HG02970 (cell line): ENCODE data around the gene MTF2.
"Not testable (repeated sequence)": the region's sequence is repeated elsewhere in the genome, so short reads cannot be mapped to it uniquely, and the experiment has no call there.

Source experiments
- ATAC-seq: cut with Tn5 transposase; IDR thresholded peaks from one replicate; pipeline ENCODE4 v1.9.1; 2021; ENCODE audit warnings: mild to moderate bottlenecking, moderate library complexity, moderate number of reproducible peaks; ENCODE audit not compliant: unreplicated experiment, low FRiP score

MTF2 gene

DNA sequence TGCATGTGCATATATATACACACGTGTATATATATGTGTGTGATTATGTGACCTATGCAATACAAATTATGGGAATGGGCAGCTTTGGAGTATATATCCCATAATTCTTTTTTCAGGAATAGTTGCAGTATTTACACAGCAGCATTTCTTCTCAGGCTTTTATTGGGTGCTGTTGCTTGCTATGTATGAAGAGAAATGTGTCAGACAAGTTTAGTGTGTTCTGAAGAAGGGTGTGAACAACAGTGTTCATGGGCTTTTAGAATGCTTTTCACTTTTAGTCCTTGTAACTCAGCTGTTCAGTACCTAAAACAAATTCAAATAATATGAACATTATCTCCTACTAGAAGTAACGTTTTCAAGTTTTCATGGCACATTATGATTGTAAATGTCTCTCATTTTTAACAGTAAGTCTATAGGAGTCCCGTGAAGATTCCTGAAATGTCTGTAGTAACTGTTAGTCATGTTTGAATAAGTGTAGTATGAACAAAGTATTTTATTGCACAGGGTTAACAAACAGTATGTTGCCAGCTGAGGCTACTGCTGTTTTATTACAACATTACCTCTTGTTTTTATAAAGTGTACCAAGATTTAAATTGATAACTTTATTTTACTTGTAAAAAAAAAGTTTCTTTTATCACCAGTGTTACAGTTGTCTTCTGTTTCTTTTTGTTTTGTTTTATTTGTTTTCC, 58.7 kb downstream of the MTF2 start:
- ATAC-seq: no peak

DNA sequence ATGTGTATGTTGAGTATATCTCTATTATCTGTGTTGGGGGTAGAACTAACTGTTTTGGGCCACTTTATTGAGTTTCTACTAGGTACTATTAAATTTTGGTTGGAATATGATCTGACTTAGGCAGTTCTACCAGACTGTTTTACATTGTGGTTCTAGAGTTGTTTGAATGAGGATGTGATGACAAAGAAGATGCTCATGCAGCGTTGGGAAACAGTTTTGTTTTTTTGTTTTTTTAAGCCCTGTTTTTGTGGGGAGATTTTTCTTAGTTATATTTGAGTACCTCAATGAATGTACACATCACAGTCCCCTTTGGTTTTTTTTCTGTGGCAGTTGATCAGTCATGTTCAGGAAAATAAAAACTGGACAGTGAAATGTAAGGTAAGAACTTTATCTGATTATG, 61.0 kb downstream of the MTF2 start:
- ATAC-seq: no peak

DNA sequence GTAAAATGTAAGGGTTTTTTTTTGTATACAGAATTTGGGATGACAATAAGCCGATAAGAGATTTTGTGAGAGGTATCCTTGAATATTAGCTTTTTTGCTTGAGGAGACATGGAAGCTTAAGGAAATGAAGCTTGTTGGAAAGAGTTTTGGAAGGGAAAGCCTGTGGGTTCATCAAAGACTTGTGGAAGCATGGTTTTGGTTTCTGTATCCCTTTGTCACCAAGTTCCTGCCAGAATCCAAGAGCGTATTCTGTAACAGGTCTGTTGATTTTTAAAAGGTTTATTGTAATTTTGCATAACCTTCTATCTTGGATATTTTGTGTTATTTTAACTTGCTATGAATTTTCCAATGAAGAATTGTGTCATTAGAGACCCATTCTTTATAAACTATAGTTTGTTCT, 63.1 kb downstream of the MTF2 start:
- no peak for ATAC-seq

DNA sequence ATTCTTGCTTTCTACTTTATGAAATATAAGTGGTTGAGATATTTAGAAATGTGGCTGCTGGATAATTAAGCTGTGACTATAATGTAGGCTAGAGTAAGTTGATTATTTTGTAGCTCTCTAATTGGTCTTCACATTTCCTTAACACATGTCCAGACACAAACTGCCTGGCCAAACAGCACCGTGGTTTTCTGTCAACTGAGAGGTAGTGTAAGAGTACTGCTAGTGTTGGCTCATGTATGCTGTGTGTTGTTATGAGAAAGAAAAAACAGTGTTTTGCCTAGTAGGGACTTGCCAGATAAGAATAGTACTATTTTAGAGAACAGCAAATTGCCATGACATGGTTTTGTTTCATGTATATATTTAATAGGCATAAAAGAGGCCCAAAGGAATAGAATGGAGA, 64.1 kb downstream of the MTF2 start:
- no peak for ATAC-seq

DNA sequence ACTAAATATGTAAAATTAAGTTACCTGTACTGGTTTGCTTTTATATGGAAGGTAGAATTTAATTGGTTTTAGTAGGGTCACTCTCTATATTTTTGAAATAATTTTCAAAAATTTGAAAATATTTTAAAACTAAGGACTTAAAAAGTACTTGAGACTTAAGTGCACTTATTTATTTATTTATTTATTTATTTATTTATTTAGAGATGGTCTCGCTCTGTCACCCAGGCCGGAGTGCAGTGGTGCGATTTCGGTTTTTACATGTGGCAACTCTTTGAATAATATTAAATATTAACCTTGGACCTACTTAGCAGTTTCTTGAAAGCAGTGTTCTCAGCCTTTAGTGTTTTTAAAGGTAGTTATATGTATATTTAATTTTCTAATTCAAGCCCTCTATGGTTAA, 64.7 kb downstream of the MTF2 start:
- no peak for ATAC-seq

DNA sequence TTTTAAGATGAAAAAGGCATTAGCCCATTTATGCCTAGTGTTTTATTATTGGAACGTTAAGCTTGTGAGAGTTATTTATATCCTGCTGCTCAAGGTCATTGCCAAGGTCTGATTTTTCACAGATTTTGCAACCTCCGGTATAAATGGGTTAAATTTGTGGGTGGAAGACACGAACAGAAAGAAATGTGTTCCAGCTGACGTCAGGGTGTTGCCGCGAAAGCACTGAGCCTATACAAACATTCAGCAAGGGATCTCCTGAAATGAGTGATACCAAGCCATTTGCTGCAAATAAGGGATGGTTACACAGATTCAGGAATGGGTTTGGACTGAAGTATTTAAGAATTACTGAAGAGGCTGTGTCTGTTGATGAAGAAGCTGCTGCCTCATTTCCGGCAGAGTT, 68.9 kb downstream of the MTF2 start:
- no peak for ATAC-seq

DNA sequence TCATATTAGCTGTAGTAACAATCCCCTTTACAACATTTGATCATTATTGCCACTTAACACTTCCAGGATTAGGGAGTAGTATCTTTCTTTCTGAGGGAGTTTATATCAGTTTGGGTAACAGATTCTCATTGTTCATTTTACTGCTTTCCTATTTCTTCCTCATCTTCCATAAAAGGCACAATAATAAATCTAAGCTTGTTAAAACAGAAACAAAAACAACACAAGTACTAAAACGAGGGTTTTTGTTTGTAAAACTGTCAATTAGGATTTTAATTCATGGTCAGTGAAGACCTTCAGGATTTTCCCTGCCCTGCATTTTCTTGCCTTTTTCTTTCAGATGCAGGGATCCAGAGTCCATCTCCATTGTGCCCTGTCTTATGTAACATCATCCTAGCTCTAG, 71.6 kb downstream of the MTF2 start:
- no peak for ATAC-seq

DNA sequence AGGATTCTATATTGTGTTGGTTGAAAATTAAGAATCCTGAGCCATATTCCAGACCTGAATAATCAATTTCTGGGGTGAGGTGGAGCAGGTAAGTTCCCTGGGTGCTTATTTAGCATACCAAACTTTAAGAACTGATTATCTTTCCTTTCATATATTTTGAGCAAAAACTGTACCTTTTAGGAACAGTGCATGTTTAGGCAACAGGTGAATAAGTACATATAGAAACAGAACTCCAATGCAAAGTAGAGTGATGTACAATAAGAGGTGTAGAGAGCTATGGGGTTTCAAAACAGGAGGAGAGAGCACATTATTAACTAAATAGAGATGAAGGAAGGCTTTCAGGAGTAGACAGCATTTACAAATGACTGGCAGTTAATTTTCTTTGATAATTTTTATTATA, 72.4 kb downstream of the MTF2 start:
- no peak for ATAC-seq

DNA sequence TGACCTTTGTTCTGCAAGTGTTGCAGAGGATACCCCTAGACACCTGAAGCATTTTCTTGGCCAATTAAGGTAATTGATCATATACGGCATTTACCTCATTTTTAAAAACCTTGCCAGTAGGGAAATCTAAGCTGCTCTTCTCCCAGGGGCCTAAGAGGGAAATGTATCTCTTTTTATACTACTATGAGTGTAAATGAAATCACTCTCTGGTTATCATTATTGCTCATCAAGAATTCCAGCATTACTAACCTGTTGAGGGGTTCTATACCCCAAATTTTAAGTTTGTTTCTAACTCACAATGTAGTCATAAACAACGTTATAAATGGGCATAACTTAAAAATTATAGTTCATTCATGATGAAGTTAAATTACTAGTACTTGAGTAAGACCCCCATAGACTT, 73.8 kb downstream of the MTF2 start:
- ATAC-seq: no peak

DNA sequence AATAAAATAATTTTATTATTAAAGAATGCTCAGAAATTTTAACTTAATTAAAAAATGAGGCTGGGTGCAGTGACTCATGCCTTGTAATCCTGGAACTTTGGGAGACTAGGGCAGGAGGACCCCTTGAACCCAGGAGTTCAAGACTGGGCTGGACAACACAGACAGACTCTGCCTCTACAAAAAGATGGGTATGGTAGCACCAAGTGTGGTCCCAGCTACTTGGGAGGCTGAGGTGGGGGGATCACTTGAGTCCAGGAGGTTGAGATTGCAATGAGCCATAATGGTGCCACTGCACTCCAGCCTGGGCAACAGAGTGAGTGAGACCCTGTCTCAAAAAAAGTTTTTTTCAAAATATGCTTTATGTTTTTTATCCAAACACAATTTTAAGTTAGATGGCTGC, 75.8 kb downstream of the MTF2 start:
- no peak for ATAC-seq

DNA sequence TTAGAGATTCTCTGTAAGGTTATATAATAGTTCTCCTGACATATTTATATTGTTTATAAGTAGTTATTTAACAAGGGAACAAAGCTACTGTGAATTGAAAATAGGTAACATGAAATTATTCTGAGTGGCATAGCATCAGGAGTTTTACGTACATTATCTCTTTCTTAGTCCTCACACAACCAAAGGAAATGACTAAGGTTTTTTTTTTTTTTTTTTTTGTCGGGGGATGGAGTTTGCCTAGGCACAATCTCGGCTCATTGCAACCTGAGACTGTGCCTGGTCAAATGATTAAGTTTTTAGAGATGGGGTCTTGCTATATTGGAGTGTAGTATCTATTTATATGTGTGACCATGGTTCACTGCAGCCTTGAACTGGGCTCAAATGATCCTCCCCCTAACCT, 76.3 kb downstream of the MTF2 start:
- ATAC-seq: no peak

DNA sequence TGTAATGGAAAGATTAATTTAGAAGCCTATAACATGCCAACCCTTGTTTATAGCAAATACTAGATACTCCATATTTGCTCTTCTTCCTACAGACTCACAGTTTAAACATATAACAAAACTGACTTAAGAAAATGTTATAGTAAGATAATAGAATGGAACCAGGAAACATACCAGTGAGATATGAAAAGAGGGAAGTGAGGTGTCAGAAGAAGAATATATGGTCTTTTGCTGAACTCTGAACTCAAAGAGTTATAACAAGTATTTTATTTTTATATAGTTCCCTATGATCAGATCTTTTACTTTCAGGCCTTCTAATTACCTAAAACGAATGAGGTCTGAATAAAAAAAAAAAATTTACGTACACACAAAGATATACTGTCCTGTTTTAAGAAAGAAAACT, 80.3 kb downstream of the MTF2 start:
- ATAC-seq: no peak

DNA sequence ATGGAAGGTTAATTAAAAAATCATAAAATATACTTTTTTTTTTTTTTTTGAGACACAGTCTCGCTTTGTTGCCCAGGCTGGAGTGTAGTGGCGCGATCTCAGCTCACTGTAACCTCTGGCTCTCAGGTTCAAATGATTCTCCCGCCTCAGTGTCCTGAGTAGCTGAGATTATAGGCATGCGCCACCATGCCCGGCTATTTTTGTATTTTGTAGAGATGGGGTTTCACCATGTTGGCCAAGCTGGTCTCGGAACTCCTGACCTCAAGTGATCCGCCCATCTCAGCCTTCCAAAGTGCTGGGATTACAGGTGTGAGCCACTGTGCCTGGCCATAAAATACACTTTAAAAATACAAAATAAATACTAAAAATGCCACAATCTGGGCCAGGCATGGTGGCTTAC, 84.2 kb downstream of the MTF2 start:
- ATAC-seq: not testable (repeated sequence)

DNA sequence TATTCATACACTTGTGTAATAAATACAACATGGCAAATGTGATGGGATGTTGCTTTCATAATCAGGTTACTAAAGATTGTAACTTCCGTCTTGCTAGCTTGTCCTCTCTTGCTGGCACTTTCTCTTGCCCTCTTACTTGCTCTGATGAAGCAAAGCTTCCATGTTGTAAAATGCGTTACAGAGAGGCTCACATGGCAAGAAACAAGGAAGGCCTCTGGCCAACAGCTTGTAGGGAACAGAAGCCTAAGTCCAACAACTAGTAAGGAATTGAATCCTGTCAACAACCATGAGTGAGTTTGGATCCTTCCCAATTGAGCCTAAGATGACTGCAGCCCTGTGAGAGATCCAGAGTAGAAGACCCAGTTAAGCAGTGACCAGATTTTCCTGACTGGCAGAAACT, 85.7 kb downstream of the MTF2 start:
- no peak for ATAC-seq

DNA sequence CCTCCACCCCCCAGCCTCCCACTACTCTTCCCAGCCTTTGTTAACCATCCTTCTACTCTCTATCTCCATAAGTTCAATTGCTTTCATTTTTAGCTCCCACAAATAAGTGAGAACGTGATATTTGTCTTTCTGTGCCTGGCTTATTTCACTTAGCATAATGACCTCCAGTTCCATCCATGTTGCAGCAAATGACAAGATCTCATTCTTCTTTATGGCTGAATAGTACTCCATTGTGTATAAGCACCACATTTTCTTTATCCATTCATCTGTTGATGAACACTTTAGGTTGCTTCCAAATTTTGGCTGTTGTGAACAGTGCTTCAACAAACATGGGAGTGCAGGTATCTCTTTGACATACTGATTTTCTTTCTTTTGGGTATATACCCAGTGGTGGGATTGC, 86.8 kb downstream of the MTF2 start:
- not testable (repeated sequence) for ATAC-seq

DNA sequence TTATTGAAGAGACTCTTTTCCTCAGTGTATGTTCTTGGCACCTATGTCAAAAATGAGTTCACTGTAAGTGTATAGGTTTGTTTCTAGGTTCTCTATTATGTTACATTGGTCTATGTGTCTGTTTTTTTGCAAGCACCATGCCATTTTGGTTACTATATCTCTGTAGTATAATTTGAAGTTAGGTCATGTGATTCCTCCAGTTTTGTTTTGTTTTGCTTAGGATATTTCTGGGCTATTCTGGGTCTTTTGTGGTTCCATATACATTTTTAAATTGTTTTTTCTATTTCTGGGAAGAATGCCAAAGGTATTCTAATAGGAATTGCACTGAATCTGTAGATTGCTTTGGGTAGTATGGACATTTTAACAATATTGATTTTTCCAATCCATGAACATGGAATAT, 87.9 kb downstream of the MTF2 start:
- no peak for ATAC-seq

DNA sequence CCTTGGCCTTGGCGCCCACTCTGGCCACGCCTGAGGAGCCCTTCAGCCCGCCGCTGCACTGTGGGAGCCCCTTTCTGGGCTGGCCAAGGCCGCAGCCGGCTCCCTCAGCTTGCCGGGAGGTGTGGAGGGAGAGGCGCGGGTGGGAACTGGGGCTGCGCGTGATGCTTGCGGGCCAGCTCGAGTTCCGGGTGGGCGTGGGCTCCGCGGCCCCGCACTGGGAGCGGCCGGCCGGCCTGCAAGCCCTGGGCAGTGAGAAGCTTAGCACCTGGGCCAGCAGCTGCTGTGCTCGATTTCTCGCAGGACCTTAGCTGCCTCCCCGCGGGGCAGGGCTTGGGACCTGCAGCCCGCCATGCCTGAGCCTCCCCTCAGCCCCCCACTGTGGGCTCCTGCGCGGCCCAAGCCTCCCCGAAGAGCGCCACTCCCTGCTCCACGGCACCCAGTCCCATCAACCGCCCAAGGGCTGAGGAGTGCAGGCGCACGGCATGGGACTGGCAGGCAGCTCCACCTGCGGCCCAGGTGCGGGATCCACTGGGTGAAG, 91.1 kb downstream of the MTF2 start:
- not testable (repeated sequence) for ATAC-seq

DNA sequence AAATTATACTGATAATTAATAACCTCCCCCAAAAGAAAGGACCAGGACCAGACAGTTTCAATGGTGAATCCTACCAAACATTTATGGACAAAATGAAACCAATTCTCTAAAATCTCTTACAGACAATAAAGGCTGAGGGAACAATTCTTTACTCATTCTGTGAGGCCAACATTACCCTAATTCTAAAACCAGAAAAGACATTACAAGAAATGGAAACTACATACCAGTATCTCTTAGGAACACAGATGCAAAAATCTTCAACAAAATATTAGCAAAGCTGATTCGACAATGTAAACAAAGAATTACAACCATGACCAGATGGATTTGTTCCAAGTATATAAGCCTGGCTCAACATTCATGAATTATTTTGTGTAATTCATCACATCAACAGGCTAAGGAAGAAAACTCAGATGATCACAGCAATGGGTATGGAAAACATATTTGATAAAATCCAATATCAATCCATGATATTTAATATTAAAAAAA, 92.5 kb downstream of the MTF2 start:
- no peak for ATAC-seq

DNA sequence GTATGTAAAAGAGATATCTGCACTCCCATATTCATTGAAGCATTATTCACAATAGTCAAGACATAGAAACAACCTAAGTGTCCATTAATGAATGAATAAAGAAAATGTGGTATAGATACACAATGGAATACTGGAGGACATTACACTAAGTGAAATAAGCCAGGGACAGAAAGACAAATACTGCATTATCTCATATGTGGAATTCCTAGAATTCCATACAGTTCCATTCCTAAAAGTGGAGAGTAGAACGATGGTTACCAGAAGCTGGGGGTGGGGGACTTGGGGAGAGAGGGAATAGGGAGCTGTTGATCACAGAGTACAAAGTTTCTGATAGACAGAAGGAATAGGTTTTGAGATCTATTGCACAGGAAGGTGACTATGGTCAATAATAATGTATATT, 93.7 kb downstream of the MTF2 start:
- no peak for ATAC-seq

DNA sequence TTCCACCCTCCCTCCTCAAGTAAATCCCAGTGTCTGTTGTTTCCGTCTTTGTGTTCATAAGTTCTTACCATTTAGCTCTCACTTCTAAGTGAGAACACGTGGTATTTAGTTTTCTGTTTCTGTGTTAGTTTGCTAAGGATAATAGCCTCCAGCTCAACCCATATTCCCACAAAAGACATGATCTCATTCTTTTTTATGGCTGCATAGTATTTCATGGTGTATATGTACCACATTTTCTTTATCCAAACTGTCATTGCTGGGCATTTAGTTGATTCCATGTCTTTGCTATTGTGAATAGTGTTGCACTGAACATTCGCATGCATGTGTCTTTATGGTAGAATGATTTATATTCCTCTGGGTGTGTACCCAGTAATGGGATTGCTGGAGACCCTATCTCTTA, 95.6 kb downstream of the MTF2 start:
- ATAC-seq: not testable (repeated sequence)

DNA sequence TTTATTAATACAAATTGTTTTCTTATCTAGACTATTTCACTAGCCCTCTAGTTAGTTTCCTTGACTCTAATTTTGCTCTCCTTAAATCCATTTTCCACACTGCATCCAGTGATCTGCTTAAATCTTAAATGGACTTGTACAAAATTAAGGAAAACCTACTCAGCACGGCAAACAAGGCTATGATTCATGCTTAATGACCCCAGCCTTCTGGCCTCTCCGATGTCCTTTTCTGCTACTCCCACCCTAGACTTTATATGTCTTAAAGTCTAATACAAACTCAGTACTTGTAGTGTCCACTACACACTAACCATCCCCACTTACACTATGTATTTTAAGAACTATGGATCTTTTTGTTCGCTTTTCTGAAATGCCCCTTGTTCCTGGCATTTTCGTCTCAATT, 98.9 kb downstream of the MTF2 start:
- ATAC-seq: no peak

DNA sequence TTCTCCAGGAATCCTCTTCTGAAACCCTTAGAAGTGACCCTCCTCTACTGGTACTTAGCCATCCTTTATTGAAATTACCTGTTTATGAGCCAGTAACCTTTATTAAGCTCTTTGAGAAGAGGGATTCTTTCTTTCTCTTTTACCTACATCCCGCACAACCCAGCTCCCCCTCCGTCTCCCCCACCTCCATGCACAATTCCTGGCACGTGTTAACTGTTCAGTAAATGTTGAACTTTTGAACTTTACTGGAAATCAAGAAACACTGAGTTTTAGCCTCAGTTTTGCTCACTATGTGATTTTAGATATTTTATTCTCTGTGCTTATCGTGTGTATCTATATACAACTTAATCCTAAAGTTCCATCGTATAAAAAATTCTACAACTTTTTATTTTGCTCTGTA, 99.3 kb downstream of the MTF2 start:
- ATAC-seq: no peak
